A549 (cell line): Measurements from ENCODE around the gene PGF. TPM values are rescaled to one million over a fixed set of nuclear protein-coding genes. Genes with fewer than 3 reads are reported as not detected.
"Not testable (repeated sequence)": the region's sequence is repeated elsewhere in the genome, so short reads cannot be mapped to it uniquely, and the experiment has no call there.

ENCODE experiments used
- ATAC-seq, 2 experiments: fragments of 200-7000 bp in 1 of 2; fragments of >200 bp in 1 of 2; cut with Nextera tagmentation in 1 of 2; cut with Tn5 transposase in 1 of 2; 3 replicates each; pipeline versions ENCODE4 v1.8.0 to v1.9.1; 2018 to 2020; ENCODE audit warnings: mild to moderate bottlenecking in 1 of 2, moderate library complexity in 1 of 2
- CTCF ChIA-PET: fragments of 300-600 bp; sonication (Branson Sonifier 250); formaldehyde crosslinking; extraction: SDS; loops from one replicate; lab custom pipeline; 2021; ENCODE audit warnings: antibody characterized with exemption, inconsistent platforms; lab: Yijun Ruan, JAX
- POLR2A ChIA-PET: fragments of 350-600 bp; formaldehyde crosslinking; extraction: SDS; loops from one replicate; lab custom pipeline; 2021; ENCODE audit warnings: antibody characterized with exemption, inconsistent platforms; lab: Yijun Ruan, JAX
- DNase-seq, 2 experiments: peaks; one replicate each; pipeline versions ENCODE4 v3.0.0 to v3.0.0-alpha.2; 2011 to 2016; ENCODE audit warnings: low read depth in 1 of 2, low spot score in 1 of 2
- FAIRE-seq: peaks from 2 replicates; lab custom pipeline; 2011; peaks lifted over from hg19 to GRCh38; lab: Jason Lieb, UNC
- H3K27ac ChIP-seq, 2 experiments: fragments of >200 bp; sonication (Bioruptor Twin); formaldehyde crosslinking; 3 replicates each; pipeline ENCODE4 v1.5.1; 2016 to 2017
- H3K4me1 ChIP-seq: fragments of >200 bp; sonication (Bioruptor Twin); formaldehyde crosslinking; 3 replicates; pipeline ENCODE4 v1.6.1; 2016
- H3K4me2 ChIP-seq: fragments of >200 bp; sonication (Bioruptor Twin); formaldehyde crosslinking; 3 replicates; pipeline ENCODE4 v1.6.1; 2016
- H3K4me3 ChIP-seq: fragments of >200 bp; sonication (Bioruptor Twin); formaldehyde crosslinking; 3 replicates; pipeline ENCODE4 v1.5.1; 2016
- H3K9me3 ChIP-seq: fragments of >200 bp; sonication (Bioruptor Twin); formaldehyde crosslinking; 3 replicates; pipeline ENCODE4 v1.6.1; 2016
- BHLHE40 ChIP-seq: IDR thresholded peaks from 2 replicates; pipeline ENCODE4 v1.6.1; 2012; ENCODE audit warnings: low read depth, low read length, inconsistent platforms
- CBX2 ChIP-seq: fragments of 200-600 bp; sonication (generic); IDR thresholded peaks from 2 replicates; pipeline ENCODE4 v1.6.1; 2016; ENCODE audit warnings: low read depth, mild to moderate bottlenecking, borderline replicate concordance
- CHD4 ChIP-seq: fragments of 200-600 bp; sonication (generic); IDR thresholded peaks from 2 replicates; pipeline ENCODE4 v1.6.1; 2016; ENCODE audit warnings: antibody characterized with exemption, mild to moderate bottlenecking, borderline replicate concordance
- EHF ChIP-seq: fragments of 250-450 bp; sonication (Bioruptor Pico); IDR thresholded peaks from 2 replicates; pipeline ENCODE4 v1.5.0; 2020; ENCODE audit warnings: mild to moderate bottlenecking
- EHMT2 ChIP-seq: fragments of 200-600 bp; sonication (generic); IDR thresholded peaks from 2 replicates; pipeline ENCODE4 v1.6.1; 2016; ENCODE audit warnings: antibody characterized with exemption, low read depth, mild to moderate bottlenecking, moderate library complexity
- GATA3 ChIP-seq: IDR thresholded peaks from 2 replicates; pipeline ENCODE4 v1.6.1; 2012; ENCODE audit warnings: borderline replicate concordance
- HDAC2 ChIP-seq: fragments of 200-600 bp; sonication (generic); IDR thresholded peaks from 2 replicates; pipeline ENCODE4 v1.6.1; 2016
- HOXA7 ChIP-seq: fragments of 250-450 bp; sonication (Bioruptor Pico); IDR thresholded peaks from 2 replicates; pipeline ENCODE4 v1.5.0; 2020; ENCODE audit warnings: mild to moderate bottlenecking, moderate library complexity
- JUN ChIP-seq, 2 experiments: fragments of >200 bp; sonication (Bioruptor Twin); formaldehyde crosslinking; IDR thresholded peaks; 2 replicates in 1 of 2; 3 replicates in 1 of 2; pipeline ENCODE4 v1.6.1; 2016 to 2017
- NR3C1 ChIP-seq: fragments of >200 bp; sonication (Bioruptor Twin); formaldehyde crosslinking; IDR thresholded peaks from 3 replicates; pipeline ENCODE4 v1.6.1; 2017
- RFX5 ChIP-seq: fragments of 450-650 bp; IDR thresholded peaks from 2 replicates; pipeline ENCODE4 v1.7.1; 2014; ENCODE audit warnings: antibody characterized with exemption, mild to moderate bottlenecking, moderate library complexity
- SMC3 ChIP-seq: fragments of >200 bp; sonication (Bioruptor Twin); formaldehyde crosslinking; IDR thresholded peaks from 3 replicates; pipeline ENCODE4 v1.6.1; 2018; ENCODE audit warnings: inconsistent platforms
- SREBF2 ChIP-seq: fragments of 450-650 bp; IDR thresholded peaks from 2 replicates; pipeline ENCODE4 v1.6.1; 2014; ENCODE audit warnings: mild to moderate bottlenecking, moderate library complexity
- USF2 ChIP-seq: fragments of 450-650 bp; IDR thresholded peaks from 2 replicates; pipeline ENCODE4 v1.6.1; 2014; ENCODE audit warnings: antibody characterized with exemption
- ZC3H11A ChIP-seq: fragments of 450-650 bp; IDR thresholded peaks from 2 replicates; pipeline ENCODE4 v1.6.1; 2014; ENCODE audit warnings: antibody characterized with exemption, mild to moderate bottlenecking
- ZFP36 ChIP-seq: fragments of 450-650 bp; IDR thresholded peaks from 2 replicates; pipeline ENCODE4 v1.6.1; 2014; ENCODE audit warnings: borderline replicate concordance; ENCODE audit not compliant: partially characterized antibody
- WGBS: methylation state at CpG from one replicate; pipeline ENCODE4 v1.1.6; 2017; ENCODE audit errors: missing lambda C conversion rate; 5-methylcytosine and 5-hydroxymethylcytosine counted together
- polyA plus RNA-seq, 4 experiments: library from polyadenylated mRNA; depleted of rRNA in 3 of 4; stranded (reverse); fragments of >200 nt; fragmentation: RNase III in 1 of 4; extraction: RNeasy Plus Mini Kit Qiagen cat#74134 plus additional on column Dnase treatment in 1 of 4; gene quantifications; 2 replicates in 3 of 4; 3 replicates in 1 of 4; pipeline ENCODE4 v1.2.3, GENCODE V29; 2011 to 2017
- TF ChIP-seq, protein P1 (sequence below): fragments of 250-450 bp; sonication (Bioruptor Pico); IDR thresholded peaks from 2 replicates; pipeline ENCODE4 v1.5.0; 2021; ENCODE audit warnings: mild to moderate bottlenecking, moderate library complexity, borderline replicate concordance
- TF ChIP-seq, protein P2 (sequence below): fragments of 250-450 bp; sonication (Bioruptor Pico); IDR thresholded peaks from 2 replicates; pipeline ENCODE4 v1.5.0; 2020; ENCODE audit warnings: low read depth, mild to moderate bottlenecking, moderate library complexity
- TF ChIP-seq, protein P3 (sequence below): fragments of >200 bp; sonication (Bioruptor Twin); formaldehyde crosslinking; IDR thresholded peaks from 3 replicates; pipeline ENCODE4 v1.5.1; 2016
- TF ChIP-seq, protein P4 (sequence below): IDR thresholded peaks from 2 replicates; pipeline ENCODE4 v1.6.1; 2012

PGF gene
- polyA plus RNA-seq, 2 of the 4 experiments (the other 2 are of a cell fraction) = 0.63 to 1.1 TPM

DNA sequence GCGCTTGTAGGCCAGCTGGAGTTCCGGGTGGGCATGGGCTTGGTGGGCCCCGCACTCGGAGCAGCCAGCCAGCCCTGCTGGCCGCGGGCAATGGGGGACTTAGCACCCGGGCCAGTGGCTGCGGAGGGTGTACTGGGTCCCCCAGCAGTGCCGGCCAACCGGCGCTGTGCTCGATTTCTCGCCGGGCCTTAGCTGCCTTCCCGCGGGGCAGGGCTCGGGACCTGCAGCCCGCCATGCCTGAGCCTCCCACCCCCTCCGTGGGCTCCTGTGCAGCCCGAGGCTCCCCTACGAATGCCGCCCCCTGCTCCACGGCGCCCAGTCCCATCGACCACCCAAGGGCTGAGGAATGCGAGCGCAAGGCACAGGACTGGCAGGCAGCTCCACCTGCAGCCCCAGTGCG, 38.8 kb upstream of the PGF start:
- H3K4me2 ChIP-seq, FAIRE-seq, POLR2A ChIA-PET, H3K27ac ChIP-seq, ATAC-seq, DNase-seq, H3K4me3 ChIP-seq, H3K4me1 ChIP-seq, H3K9me3 ChIP-seq: not testable (repeated sequence)
- CTCF ChIA-PET = interaction anchor here (1.6 kb wide), 1 partner anchor 47 kb away, joined by 4 read pairs; no protein-coding TSS in a partner anchor
- WGBS = 100% methylated on average over 13 of the region's 28 CpGs

DNA sequence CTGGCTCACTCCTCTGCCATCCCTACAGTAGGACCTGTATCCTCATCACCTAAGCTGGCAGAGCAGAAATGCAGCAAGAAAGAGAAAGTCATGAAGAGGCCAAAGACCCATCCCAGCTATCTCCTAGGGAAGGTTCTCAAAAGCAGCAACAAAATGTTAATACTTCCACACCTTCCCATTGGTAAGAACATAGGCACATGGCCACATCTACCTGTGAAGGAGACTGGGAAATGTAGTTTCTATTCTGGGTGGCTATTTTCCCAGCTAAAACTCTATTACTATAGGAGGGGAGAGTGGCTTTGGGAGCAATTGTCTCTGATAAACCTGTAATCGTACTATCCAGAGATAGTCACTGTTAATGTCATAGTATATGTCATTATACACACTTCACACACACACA, 33.6 kb upstream of the PGF start:
- H3K4me2 ChIP-seq = no peak overlapping the region
- CTCF ChIA-PET = interaction anchor here (1.0 kb wide), 1 partner anchor 8 kb away, joined by 3 read pairs; no protein-coding TSS in a partner anchor
- WGBS = 64% methylated on average over 1 of the region's 1 CpG
- no peak overlapping the region for H3K4me3 ChIP-seq
- POLR2A ChIA-PET = no interaction called here
- TF ChIP-seq CHD4 = no peak
- TF ChIP-seq SMC3 = no peak
- no peak for TF ChIP-seq ZFP36
- no peak for TF ChIP-seq HOXA7 (CRISPR knock-in tag)
- TF ChIP-seq JUN (IDR thresholded peaks at IDR 0.05) = no peak
- TF ChIP-seq HDAC2 = no peak
- no peak for TF ChIP-seq ZC3H11A
- no peak for TF ChIP-seq USF2
- TF ChIP-seq, protein P1, sequence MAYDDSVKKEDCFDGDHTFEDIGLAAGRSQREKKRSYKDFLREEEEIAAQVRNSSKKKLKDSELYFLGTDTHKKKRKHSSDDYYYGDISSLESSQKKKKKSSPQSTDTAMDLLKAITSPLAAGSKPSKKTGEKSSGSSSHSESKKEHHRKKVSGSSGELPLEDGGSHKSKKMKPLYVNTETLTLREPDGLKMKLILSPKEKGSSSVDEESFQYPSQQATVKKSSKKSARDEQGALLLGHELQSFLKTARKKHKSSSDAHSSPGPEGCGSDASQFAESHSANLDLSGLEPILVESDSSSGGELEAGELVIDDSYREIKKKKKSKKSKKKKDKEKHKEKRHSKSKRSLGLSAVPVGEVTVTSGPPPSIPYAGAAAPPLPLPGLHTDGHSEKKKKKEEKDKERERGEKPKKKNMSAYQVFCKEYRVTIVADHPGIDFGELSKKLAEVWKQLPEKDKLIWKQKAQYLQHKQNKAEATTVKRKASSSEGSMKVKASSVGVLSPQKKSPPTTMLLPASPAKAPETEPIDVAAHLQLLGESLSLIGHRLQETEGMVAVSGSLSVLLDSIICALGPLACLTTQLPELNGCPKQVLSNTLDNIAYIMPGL (CRISPR knock-in tag) = no peak
- TF ChIP-seq, protein P2, sequence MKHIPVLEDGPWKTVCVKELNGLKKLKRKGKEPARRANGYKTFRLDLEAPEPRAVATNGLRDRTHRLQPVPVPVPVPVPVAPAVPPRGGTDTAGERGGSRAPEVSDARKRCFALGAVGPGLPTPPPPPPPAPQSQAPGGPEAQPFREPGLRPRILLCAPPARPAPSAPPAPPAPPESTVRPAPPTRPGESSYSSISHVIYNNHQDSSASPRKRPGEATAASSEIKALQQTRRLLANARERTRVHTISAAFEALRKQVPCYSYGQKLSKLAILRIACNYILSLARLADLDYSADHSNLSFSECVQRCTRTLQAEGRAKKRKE (CRISPR knock-in tag) = no peak
- no peak for TF ChIP-seq RFX5
- TF ChIP-seq EHF = no peak
- no peak overlapping the region for H3K27ac ChIP-seq
- no peak for DNase-seq
- no peaks in the 10 kb centered on the region for H3K9me3 ChIP-seq
- H3K4me1 ChIP-seq = no peaks in the 10 kb centered on the region
- no peak; a peak in 1 of 6 replicates for ATAC-seq
- FAIRE-seq = no peak

DNA sequence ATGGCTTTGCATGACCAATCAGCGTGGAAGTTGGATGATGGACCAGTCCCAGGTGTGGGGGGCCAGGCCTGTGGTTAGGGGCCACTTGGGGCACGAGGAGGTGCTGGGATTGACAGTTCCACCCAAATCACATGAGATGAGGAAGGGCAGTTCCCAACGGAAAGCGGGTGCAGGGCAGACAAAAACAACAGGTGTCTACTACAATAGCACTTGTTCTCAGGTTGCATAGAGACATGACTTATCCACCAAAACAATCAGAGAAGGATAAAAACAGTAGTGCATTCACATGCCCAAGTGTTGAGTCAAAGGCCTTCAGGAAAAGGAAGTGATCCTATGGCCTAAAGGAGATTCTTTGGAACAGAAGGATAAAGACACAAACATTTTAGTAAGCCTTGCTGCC, 32.7 kb upstream of the PGF start:
- TF ChIP-seq, protein P3, sequence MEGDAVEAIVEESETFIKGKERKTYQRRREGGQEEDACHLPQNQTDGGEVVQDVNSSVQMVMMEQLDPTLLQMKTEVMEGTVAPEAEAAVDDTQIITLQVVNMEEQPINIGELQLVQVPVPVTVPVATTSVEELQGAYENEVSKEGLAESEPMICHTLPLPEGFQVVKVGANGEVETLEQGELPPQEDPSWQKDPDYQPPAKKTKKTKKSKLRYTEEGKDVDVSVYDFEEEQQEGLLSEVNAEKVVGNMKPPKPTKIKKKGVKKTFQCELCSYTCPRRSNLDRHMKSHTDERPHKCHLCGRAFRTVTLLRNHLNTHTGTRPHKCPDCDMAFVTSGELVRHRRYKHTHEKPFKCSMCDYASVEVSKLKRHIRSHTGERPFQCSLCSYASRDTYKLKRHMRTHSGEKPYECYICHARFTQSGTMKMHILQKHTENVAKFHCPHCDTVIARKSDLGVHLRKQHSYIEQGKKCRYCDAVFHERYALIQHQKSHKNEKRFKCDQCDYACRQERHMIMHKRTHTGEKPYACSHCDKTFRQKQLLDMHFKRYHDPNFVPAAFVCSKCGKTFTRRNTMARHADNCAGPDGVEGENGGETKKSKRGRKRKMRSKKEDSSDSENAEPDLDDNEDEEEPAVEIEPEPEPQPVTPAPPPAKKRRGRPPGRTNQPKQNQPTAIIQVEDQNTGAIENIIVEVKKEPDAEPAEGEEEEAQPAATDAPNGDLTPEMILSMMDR = no peak
- TF ChIP-seq BHLHE40 = no peak
- TF ChIP-seq, all 56 proteins: peak for 0
- ATAC-seq = peak; percentile 65 to 70; a peak in 4 of 6 replicates
- Histone ChIP-seq H3K4me1 (no peaks in the 10 kb centered on the region), H3K9me3 (no peaks in the 10 kb centered on the region), H3K27ac (no peak overlapping the region), H3K4me3 (no peak overlapping the region), H3K4me2 (no peak overlapping the region)
- WGBS = 61% methylated on average over 4 of the region's 4 CpGs
- CTCF ChIA-PET = interaction anchor here (1.6 kb wide), 1 partner anchor 15 kb away, joined by 6 read pairs; the partner anchor contains the start of gene EIF2B2
- POLR2A ChIA-PET = no interaction called here
- FAIRE-seq = no peak
- peak; percentile 27 to 54 for DNase-seq

DNA sequence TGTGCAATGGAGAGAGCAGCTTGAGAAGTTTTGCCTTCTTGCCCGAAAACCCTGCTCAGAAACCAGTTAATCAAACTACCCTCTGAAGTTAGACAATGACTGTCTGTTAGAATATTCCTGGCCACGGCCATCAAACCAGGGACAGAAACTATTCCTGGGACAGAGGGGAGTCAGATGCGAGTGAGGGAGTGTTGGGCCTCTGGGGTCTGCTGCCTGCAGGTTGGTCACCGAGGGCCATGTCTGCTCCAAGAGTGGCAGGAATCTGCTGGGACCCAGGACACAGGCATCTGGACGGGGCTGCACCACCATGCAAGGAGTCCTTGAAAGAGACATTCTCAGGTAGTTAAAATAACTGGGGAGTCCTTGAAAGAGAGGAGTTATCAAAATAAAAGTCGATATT, 30.4 kb upstream of the PGF start:
- FAIRE-seq (no peak), DNase-seq (no peak), ATAC-seq (no peak)
- TF ChIP-seq, protein P4, sequence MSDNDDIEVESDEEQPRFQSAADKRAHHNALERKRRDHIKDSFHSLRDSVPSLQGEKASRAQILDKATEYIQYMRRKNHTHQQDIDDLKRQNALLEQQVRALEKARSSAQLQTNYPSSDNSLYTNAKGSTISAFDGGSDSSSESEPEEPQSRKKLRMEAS = no peak
- TF ChIP-seq EHMT2 (no peak), GATA3 (no peak), CBX2 (no peak), NR3C1 (no peak), SREBF2 (no peak)
- 71% methylated on average over 6 of the region's 6 CpGs for WGBS
- Histone ChIP-seq H3K4me2 (no peak overlapping the region), H3K27ac (no peak overlapping the region), H3K4me3 (no peak overlapping the region), H3K4me1 (no peaks in the 10 kb centered on the region), H3K9me3 (no peaks in the 10 kb centered on the region)
- CTCF ChIA-PET = interaction anchor here (0.6 to 2.4 kb wide), 2 partner anchors 40 to 103 kb away, joined by 3 to 7 read pairs; no protein-coding TSS in a partner anchor
- POLR2A ChIA-PET = no interaction called here
